Measurements from ENCODE around the gene MLEC. TPM values are rescaled to one million over a fixed set of nuclear protein-coding genes. Genes with fewer than 3 reads are reported as not detected.
A peak's percentile ranks its signal among the peaks of the same experiment; 100 is the strongest.

MLEC gene
- total and polyA plus RNA-seq, 2 of the 13 experiments (the other 11 are each of a cell fraction or from before 2014, with no cell fraction given) = 49.8 to 156 TPM

DNA sequence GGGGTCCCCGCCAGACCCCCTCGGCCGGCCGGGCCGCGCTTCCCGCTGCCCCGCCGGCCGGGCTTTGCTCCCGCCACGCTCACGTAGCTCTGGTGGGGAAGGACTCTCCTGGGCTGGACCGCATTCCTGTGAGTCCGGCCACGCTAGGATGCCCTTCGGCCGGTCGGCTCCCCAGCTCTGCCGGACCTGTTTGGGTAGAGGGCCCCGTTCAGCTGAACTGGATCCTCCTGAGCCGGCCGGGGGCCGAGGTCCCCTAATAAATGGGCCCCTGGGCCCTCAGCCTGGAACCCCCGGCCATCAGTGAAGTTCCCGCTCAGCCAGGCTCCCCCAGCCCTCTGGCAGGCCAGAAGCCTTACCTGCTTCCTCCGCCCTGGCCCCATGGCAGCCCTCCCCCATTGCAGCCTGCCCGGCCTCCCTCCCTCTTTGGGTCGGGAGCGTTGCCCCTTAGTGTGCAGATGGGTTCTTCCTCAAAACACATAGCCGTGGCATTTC, 23.9 kb downstream of the MLEC start (continued):
- TF ChIP-seq, protein P1, sequence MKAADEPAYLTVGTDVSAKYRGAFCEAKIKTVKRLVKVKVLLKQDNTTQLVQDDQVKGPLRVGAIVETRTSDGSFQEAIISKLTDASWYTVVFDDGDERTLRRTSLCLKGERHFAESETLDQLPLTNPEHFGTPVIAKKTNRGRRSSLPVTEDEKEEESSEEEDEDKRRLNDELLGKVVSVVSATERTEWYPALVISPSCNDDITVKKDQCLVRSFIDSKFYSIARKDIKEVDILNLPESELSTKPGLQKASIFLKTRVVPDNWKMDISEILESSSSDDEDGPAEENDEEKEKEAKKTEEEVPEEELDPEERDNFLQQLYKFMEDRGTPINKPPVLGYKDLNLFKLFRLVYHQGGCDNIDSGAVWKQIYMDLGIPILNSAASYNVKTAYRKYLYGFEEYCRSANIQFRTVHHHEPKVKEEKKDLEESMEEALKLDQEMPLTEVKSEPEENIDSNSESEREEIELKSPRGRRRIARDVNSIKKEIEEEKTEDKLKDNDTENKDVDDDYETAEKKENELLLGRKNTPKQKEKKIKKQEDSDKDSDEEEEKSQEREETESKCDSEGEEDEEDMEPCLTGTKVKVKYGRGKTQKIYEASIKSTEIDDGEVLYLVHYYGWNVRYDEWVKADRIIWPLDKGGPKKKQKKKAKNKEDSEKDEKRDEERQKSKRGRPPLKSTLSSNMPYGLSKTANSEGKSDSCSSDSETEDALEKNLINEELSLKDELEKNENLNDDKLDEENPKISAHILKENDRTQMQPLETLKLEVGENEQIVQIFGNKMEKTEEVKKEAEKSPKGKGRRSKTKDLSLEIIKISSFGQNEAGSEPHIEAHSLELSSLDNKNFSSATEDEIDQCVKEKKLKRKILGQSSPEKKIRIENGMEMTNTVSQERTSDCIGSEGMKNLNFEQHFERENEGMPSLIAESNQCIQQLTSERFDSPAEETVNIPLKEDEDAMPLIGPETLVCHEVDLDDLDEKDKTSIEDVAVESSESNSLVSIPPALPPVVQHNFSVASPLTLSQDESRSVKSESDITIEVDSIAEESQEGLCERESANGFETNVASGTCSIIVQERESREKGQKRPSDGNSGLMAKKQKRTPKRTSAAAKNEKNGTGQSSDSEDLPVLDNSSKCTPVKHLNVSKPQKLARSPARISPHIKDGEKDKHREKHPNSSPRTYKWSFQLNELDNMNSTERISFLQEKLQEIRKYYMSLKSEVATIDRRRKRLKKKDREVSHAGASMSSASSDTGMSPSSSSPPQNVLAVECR (CRISPR knock-in tag; IDR thresholded peaks at IDR 0.05; ENCODE audit: borderline replicate concordance) = 0 out of 2 replicates have a peak, but pooled peaks have one; percentile 3
- TF ChIP-seq, protein P2, sequence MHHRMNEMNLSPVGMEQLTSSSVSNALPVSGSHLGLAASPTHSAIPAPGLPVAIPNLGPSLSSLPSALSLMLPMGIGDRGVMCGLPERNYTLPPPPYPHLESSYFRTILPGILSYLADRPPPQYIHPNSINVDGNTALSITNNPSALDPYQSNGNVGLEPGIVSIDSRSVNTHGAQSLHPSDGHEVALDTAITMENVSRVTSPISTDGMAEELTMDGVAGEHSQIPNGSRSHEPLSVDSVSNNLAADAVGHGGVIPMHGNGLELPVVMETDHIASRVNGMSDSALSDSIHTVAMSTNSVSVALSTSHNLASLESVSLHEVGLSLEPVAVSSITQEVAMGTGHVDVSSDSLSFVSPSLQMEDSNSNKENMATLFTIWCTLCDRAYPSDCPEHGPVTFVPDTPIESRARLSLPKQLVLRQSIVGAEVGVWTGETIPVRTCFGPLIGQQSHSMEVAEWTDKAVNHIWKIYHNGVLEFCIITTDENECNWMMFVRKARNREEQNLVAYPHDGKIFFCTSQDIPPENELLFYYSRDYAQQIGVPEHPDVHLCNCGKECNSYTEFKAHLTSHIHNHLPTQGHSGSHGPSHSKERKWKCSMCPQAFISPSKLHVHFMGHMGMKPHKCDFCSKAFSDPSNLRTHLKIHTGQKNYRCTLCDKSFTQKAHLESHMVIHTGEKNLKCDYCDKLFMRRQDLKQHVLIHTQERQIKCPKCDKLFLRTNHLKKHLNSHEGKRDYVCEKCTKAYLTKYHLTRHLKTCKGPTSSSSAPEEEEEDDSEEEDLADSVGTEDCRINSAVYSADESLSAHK (CRISPR knock-in tag; IDR thresholded peaks at IDR 0.05; ENCODE audit: borderline replicate concordance) = no peak
- TF ChIP-seq, protein P3, sequence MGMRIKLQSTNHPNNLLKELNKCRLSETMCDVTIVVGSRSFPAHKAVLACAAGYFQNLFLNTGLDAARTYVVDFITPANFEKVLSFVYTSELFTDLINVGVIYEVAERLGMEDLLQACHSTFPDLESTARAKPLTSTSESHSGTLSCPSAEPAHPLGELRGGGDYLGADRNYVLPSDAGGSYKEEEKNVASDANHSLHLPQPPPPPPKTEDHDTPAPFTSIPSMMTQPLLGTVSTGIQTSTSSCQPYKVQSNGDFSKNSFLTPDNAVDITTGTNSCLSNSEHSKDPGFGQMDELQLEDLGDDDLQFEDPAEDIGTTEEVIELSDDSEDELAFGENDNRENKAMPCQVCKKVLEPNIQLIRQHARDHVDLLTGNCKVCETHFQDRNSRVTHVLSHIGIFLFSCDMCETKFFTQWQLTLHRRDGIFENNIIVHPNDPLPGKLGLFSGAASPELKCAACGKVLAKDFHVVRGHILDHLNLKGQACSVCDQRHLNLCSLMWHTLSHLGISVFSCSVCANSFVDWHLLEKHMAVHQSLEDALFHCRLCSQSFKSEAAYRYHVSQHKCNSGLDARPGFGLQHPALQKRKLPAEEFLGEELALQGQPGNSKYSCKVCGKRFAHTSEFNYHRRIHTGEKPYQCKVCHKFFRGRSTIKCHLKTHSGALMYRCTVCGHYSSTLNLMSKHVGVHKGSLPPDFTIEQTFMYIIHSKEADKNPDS (CRISPR knock-in tag; IDR thresholded peaks at IDR 0.05) = no peak
- TF ChIP-seq RAD21 (CRISPR knock-in tag; IDR thresholded peaks at IDR 0.05) = no peak
- no peak for TF ChIP-seq ZNF230 (CRISPR knock-in tag; IDR thresholded peaks at IDR 0.05)
- TF ChIP-seq, protein P4, sequence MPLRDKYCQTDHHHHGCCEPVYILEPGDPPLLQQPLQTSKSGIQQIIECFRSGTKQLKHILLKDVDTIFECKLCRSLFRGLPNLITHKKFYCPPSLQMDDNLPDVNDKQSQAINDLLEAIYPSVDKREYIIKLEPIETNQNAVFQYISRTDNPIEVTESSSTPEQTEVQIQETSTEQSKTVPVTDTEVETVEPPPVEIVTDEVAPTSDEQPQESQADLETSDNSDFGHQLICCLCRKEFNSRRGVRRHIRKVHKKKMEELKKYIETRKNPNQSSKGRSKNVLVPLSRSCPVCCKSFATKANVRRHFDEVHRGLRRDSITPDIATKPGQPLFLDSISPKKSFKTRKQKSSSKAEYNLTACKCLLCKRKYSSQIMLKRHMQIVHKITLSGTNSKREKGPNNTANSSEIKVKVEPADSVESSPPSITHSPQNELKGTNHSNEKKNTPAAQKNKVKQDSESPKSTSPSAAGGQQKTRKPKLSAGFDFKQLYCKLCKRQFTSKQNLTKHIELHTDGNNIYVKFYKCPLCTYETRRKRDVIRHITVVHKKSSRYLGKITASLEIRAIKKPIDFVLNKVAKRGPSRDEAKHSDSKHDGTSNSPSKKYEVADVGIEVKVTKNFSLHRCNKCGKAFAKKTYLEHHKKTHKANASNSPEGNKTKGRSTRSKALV (CRISPR knock-in tag; IDR thresholded peaks at IDR 0.05) = no peak
- TF ChIP-seq ZNF143 (CRISPR knock-in tag; IDR thresholded peaks at IDR 0.05) = no peak
- no peak for TF ChIP-seq SP4 (CRISPR knock-in tag; IDR thresholded peaks at IDR 0.05)
- no peak for TF ChIP-seq ZNF331 (CRISPR knock-in tag; IDR thresholded peaks at IDR 0.05)
- TF ChIP-seq HNRNPLL (IDR thresholded peaks at IDR 0.05; ENCODE audit: low read depth, low read length, poor library complexity, severe bottlenecking) = no peak
- TF ChIP-seq, protein P5, sequence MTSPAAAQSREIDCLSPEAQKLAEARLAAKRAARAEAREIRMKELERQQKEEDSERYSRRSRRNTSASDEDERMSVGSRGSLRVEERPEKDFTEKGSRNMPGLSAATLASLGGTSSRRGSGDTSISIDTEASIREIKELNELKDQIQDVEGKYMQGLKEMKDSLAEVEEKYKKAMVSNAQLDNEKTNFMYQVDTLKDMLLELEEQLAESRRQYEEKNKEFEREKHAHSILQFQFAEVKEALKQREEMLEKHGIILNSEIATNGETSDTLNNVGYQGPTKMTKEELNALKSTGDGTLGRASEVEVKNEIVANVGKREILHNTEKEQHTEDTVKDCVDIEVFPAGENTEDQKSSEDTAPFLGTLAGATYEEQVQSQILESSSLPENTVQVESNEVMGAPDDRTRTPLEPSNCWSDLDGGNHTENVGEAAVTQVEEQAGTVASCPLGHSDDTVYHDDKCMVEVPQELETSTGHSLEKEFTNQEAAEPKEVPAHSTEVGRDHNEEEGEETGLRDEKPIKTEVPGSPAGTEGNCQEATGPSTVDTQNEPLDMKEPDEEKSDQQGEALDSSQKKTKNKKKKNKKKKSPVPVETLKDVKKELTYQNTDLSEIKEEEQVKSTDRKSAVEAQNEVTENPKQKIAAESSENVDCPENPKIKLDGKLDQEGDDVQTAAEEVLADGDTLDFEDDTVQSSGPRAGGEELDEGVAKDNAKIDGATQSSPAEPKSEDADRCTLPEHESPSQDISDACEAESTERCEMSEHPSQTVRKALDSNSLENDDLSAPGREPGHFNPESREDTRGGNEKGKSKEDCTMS (CRISPR knock-in tag; conservative IDR thresholded peaks at IDR 0.05) = no peak
